ENCODE results near the gene VEPH1. TPM values are rescaled to one million over a fixed set of nuclear protein-coding genes. Genes with fewer than 3 reads are reported as not detected.

The VEPH1 gene
- total RNA-seq, 1 donor from 2014 or later, result 0.16 TPM

DNA sequence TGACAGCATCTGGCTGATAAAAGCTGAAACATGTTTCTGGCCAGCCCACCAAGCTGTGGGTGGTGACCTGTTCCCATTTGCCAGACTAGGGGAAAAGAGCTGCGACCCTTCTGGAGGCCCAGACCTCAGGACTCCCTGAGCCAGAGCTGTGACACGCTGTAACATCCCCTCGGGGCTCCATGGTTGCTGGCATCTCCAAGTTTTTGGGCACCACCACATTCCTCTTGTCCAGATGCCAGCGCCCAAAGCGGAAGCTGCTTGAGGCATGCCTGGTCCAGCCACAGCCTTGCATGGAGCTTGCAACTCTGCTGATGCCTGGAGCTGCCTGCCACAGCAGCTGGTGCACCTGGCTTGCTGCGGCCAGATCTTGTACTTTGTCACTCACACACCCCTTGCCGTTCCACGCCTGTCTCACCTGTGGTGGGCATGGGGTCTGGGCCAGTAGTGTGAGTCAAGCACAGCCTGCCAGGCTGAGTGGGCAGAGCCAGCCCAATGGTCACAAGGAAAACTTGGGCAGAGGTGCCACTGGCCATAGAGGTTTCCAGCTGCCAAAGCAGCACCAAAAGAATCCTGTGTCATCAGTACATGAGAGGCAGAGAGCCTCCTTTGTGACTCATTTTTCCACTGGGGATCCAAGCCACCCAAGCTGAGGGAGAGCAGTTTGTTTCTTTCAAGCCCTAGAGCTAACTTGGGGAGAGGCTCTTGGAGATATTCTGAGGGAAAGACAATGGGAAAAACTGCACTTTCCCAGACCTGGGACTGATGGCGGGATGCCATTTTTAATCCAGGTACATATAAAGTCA lies 112.3 kb downstream of the VEPH1 start:
- no peaks in the 10 kb centered on the region for H3K36me3 ChIP-seq
- H3K27me3 ChIP-seq (ENCODE audit: low read depth), result no peaks in the 10 kb centered on the region
- H3K9me3 ChIP-seq (replicated peaks), result peaks cover under 1% of the 10 kb centered on the region
- intact Hi-C loops (cut with micrococcal nuclease), result no loop called here
- H3K27ac ChIP-seq (replicated peaks), result no peak overlapping the region
- H3K4me3 ChIP-seq, result no peak overlapping the region
- no peak for DNase-seq
- H3K4me1 ChIP-seq, result no peaks in the 10 kb centered on the region
- TF ChIP-seq, protein P1, sequence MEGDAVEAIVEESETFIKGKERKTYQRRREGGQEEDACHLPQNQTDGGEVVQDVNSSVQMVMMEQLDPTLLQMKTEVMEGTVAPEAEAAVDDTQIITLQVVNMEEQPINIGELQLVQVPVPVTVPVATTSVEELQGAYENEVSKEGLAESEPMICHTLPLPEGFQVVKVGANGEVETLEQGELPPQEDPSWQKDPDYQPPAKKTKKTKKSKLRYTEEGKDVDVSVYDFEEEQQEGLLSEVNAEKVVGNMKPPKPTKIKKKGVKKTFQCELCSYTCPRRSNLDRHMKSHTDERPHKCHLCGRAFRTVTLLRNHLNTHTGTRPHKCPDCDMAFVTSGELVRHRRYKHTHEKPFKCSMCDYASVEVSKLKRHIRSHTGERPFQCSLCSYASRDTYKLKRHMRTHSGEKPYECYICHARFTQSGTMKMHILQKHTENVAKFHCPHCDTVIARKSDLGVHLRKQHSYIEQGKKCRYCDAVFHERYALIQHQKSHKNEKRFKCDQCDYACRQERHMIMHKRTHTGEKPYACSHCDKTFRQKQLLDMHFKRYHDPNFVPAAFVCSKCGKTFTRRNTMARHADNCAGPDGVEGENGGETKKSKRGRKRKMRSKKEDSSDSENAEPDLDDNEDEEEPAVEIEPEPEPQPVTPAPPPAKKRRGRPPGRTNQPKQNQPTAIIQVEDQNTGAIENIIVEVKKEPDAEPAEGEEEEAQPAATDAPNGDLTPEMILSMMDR (IDR thresholded peaks at IDR 0.05; ENCODE audit: borderline replicate concordance), result no peak

DNA sequence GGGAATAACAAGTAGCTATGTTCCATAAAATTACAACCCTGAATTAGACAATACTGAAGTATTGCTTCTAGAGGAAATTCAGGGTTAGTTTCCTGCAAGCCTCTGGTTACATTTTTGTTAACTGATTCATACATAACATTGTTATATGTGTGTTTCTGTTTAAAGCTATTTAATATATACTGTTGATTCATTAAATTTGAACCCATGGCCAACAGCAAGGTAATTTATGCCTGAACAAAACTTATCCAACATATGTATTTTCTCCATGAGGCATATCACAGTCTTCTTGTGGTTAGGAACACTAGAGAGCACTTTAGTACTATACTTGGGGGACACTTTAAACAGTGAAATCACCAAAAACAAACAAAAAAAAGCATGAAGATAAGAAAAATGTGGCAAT lies 114.2 kb downstream of the VEPH1 start:
- intact Hi-C loops (cut with micrococcal nuclease), result no loop called here
- Histone ChIP-seq H3K36me3 (no peaks in the 10 kb centered on the region), H3K4me3 (no peak overlapping the region), H3K27me3 (ENCODE audit: low read depth) (no peaks in the 10 kb centered on the region), H3K4me1 (no peaks in the 10 kb centered on the region), H3K27ac (replicated peaks) (no peak overlapping the region), H3K9me3 (replicated peaks) (no peaks in the 10 kb centered on the region)
- DNase-seq, result no peak
- TF ChIP-seq, protein P1 (IDR thresholded peaks at IDR 0.05; ENCODE audit: borderline replicate concordance), result no peak

DNA sequence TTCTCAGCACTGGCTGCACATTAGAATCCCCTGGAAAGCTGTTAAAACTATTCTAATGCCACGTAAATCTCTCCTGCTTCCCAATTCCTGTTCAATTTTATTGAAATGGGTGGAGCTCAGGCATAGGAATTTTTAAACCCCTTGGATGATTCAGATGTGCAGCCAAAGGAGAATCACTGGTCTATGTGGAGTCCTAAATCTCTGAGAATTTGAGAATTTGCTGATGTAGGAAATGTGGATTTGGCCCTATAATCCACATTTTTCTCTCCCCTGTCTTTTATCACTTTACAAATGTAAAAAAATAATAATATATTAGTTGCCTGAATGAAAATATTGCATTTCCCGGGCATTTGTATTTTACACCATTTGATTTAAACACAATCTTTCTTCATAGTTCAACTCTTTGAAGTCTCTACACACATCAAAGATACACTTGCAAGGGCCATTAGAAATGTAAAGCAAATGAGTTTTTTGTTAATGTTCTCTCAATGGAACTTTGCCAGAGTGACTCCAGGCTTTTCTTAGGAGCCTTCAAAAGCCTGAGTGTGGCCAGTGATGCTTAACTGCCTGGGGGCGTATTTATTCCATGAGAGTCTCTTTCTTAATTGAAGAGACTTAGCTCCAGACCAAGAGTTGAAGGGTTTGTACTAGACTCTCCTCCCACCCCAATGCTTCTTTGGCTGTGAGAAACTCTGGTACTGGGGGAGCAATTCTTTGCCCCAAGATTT lies 115.3 kb downstream of the VEPH1 start:
- H3K27ac ChIP-seq (replicated peaks), result no peak overlapping the region
- DNase-seq, result no peak
- H3K9me3 ChIP-seq (replicated peaks), result no peaks in the 10 kb centered on the region
- intact Hi-C loops (cut with micrococcal nuclease), result no loop called here
- H3K27me3 ChIP-seq (ENCODE audit: low read depth), result no peaks in the 10 kb centered on the region
- H3K4me3 ChIP-seq, result no peak overlapping the region
- TF ChIP-seq, protein P1 (IDR thresholded peaks at IDR 0.05; ENCODE audit: borderline replicate concordance), result no peak
- H3K4me1 ChIP-seq, result no peaks in the 10 kb centered on the region
- H3K36me3 ChIP-seq, result no peaks in the 10 kb centered on the region

DNA sequence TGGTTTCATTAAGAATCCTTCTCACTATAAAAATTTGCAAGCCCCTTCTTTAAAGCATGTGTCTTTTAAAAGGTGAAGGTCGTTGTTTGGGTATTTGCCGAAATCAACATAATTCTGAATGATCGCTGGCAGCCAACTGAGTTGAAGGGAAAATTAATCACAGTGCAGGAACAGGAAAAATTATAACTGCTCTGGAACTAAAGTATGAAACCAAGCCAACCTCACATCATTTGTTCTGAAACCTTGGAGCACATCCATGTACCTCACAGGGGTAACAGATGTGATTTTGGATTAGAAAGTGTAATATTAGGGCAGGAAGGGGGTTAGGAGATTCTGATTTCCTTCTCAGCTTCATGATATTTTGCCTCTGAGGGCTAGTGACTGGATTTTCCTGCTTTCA lies 118.7 kb downstream of the VEPH1 start:
- Histone ChIP-seq H3K27ac (replicated peaks) (no peak overlapping the region), H3K4me1 (no peaks in the 10 kb centered on the region), H3K9me3 (replicated peaks) (no peaks in the 10 kb centered on the region), H3K4me3 (no peak overlapping the region), H3K36me3 (no peaks in the 10 kb centered on the region), H3K27me3 (ENCODE audit: low read depth) (no peaks in the 10 kb centered on the region)
- TF ChIP-seq, protein P1 (IDR thresholded peaks at IDR 0.05; ENCODE audit: borderline replicate concordance), result no peak
- no peak for DNase-seq
- intact Hi-C loops (cut with micrococcal nuclease), result no loop called here

GRCh38 chr3:157384031-157384430 lies 119.2 kb downstream of the VEPH1 start:
- no peak for DNase-seq
- intact Hi-C loops (cut with micrococcal nuclease), result no loop called here
- TF ChIP-seq, protein P1 (IDR thresholded peaks at IDR 0.05; ENCODE audit: borderline replicate concordance), result no peak
- Histone ChIP-seq H3K27ac (replicated peaks) (no peak overlapping the region), H3K27me3 (ENCODE audit: low read depth) (no peaks in the 10 kb centered on the region), H3K36me3 (no peaks in the 10 kb centered on the region), H3K4me1 (no peaks in the 10 kb centered on the region), H3K4me3 (no peak overlapping the region), H3K9me3 (replicated peaks) (no peaks in the 10 kb centered on the region)
